AG20443 (cell line): Measurements from ENCODE around the gene ZNF786.
"Not testable (repeated sequence)": the region's sequence is repeated elsewhere in the genome, so short reads cannot be mapped to it uniquely, and the experiment has no call there.

Experiments
- DNase-seq: peaks from one replicate; pipeline ENCODE4 v3.0.0; 2012; ENCODE audit warnings: low spot score, mixed read lengths

Gene ZNF786, protein sequence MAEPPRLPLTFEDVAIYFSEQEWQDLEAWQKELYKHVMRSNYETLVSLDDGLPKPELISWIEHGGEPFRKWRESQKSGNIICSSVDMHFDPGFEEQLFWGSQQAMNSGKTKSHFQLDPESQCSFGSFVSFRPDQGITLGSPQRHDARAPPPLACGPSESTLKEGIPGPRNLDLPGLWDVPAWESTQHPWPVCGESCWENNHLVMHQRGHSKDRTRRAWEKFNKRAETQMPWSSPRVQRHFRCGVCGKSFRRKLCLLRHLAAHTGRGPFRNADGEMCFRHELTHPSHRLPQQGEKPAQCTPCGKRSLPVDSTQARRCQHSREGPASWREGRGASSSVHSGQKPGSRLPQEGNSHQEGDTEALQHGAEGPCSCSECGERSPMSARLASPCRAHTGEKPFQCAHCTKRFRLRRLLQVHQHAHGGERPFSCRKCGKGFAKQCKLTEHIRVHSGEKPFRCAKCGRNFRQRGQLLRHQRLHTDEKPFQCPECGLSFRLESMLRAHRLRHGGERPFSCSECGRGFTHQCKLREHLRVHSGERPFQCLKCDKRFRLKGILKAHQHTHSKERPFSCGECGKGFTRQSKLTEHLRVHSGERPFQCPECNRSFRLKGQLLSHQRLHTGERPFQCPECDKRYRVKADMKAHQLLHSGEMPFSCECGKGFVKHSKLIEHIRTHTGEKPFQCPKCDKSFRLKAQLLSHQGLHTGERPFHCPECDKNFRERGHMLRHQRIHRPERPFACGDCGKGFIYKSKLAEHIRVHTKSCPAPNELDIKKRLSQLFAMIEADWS

DNA sequence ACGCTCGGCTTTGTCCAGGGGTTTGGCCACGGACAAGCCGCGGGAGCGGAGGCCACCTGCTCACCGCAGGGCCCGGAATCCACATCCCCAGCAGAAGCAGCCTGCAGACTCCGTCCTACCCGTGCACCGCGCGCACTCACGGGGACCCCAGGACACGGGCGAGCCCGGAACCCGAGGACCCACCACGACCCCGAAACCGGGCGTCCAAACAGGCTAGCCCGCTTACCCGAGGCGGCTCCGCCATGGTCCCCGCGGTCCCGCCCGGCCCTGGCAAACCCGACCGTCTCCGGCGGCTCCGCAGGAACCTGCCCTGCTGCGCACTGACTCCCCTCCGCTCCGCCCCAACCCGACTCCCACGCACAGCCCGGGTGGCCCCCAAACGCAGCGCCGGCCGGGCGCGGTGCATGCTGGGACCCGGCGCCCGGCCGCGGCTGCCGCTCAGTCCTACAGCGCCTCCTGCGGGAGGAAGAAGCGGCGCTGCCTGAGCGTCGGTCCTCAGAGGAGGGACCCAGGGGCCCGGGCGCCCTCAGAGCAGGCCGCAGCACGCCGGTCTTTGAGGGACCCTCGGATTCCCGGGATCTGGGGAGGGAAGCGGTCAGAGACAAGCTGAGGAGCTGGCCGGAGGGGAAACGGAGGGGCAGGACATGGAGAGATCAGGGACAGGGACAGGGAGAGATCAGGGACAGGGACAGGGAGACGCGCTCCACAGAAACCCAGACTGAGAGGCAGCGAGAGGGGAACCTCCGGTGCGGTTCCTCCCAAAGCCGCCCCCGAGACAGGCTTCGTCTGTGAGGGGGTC lies at the start of gene ZNF786:
ZNF786 (minus strand) TSS at position 322 of the 799 bp plus-strand sequence; CDS start at position 244, 78 bp downstream.
- peak; percentile 97 for DNase-seq

DNA sequence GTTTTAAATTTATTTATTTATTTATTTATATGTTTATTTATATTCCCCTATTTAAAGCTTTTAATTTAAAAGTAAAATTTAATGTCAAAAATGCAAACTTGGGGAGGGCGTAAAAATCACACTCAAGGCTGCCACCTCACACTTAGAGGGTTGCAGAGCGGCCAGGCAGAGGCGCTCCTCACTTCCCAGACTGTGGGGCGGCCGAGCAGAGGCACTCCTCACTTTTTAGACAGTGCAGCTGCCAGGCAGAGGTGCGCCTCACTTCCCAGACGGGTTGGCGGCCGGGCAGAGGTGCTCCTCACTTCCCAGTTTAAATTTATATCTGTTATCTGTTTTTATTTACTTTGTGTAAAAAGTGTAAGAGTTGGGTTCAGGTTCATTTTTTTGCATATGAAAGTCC lies 45.6 kb upstream of the ZNF786 start:
- DNase-seq = no peak

DNA sequence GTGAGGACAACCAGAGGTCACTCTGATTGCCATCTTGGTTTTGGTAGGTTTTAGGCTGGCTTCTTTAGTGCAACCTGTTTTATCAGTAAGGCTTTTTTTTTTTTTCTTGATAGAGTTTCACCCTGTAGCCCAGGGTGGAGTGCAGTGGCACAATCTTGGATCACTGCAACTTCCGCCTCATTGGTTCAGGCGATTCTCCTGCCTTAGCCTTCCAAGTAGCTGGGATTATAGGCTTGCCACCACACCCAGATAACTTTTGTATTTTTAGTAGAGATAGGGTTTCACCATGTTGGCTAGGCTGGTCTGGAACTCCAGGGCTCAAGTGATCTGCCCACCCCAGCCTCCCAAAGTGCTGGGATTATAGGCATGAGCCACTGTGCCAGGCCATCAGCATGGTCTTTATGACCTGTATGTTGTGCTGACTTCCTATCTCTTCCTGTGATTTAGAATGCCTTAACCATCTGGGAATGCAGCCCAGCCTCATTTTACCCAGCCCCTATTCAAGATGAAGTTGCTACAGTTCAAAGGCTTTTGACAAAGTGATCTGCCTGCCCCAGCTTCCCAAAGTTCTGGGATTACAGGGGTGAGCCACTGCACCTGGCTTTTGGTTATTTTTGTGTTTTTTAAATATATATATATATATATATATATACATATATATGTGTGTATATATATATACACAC lies 42.7 kb upstream of the ZNF786 start:
- no peak for DNase-seq

DNA sequence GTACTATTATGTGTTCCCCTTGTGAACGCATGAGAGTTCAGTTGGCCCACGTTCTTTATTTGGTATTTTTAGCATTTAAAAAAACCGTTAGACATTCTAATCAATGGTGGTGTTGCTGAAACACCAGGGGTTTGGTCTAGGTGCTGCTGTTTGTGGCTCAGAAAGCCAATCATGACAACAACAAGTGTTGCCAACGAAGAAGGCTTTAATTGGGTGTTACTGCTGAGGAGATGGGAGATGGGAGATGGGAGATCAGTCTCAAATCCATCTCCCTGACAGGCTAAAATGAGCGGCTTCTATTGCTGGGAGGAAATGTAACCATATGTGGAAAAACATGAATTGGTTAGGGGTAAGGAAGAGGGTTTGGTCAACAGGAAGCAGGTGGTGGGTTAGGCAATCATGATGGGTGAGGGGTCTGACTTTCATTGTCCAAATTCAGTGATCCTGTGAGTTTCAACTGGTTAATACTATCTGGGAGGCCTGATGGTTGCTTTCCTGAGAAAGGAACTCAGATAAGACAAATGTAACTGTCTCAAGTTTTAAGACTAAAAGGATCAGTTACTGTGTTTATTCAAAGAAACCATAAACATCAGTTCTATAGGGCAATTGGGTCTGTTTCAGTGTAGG lies 40.2 kb upstream of the ZNF786 start:
- no peak for DNase-seq

DNA sequence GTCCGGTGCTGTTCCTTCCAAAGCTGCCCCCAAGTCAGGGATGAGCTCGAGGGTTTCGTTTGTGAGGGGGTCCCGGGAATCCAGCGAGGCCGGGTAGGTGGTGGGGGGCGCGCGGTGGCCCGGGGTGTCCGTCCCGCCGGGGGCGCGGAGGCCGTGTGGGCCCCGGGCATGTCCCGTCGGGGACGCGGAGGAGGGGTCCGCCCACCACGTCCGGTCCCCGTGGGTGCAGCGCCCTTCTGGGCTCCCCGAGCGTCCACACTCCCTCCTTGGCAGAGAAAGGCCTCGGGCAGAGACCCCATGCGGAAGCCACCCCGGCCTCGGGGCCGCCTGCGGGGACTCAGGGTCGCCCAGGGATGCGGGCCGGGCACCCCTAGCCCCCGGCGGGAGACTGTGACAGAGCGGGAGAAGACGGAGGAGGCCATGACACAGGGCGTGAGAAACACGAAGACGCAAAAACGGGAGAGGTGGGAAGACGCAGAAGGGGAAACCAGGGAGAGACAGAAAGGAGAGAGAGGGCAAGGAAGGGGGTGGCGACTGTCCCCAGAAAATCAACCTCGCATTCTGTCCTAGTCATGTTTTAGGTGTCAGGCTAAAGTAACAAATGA lies 36.2 kb upstream of the ZNF786 start:
- DNase-seq = peak; percentile 62

DNA sequence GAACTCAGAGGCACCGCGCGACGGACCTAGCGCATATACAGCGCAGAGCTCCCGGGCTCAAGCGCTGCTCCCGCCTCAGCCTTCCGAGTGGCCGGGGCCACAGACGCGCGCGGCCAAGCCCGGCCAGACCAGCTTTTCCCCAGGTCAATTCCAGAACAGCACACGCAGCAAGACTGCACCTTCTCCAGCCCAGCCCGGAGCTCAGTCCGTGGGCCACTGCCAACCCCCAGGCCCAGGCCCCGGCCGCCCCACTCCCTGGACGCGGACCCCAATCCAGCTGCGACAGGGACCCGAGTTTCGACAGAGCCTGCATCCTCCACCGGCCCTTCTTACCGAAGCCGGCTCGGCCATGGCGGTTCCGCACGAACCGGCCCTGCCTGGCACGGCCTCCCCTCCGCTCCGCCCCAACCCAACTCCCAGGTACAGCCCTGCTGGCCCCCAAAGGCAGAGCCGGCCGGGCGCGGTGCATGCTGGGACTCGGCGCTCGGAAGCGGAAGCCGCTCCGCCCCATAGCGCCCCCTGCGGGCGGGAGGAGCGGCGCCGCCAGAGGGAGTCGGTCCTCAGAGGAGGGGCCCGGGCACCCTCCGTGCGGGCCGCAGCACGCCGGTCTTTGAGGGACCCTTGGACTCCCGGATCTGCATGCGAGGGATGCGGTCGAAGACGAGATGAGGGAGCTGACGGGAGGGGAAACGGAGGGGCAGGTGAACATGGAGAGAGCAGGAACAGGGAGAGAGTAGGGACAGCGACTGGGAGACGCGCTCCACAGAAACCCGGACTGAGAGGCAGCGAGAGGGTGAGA lies 35.5 kb upstream of the ZNF786 start, which contains the start of gene ZNF425:
ZNF425 (minus strand) TSS at position 462 of the 799 bp plus-strand sequence; CDS start at position 351, 111 bp downstream.
- peak; percentile 98 for DNase-seq

DNA sequence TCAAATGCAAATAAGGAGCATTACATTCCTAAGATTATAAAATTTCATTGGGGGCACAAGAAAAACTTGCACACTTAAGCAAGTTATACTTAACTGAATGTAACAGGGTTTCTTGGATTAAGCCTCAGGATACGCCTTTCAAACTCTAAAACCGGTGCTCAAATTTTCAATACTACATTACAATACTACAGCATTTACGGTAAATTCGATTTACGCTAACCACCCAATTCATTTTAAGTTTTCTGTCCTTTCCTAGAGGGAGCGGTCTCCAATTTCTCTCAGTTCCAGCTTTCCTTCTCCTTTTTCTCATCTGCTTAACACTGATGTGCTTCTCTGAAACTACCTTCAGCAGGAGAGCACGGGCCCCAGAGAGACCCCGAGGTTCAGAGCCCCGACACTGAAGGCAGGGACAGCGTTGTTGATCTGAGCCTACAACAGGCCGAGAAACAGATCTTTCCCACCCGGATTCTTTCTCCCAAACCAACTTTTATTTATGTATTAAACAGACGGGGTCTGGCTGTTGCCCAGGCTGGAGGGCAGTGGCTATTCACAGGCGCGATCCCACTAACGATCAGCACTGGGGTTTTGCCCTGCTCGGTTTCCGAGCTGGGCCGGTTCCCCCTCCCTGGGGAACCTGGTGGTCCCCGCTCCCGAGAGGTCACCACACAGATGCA lies 34.8 kb upstream of the ZNF786 start:
- DNase-seq = no peak

DNA sequence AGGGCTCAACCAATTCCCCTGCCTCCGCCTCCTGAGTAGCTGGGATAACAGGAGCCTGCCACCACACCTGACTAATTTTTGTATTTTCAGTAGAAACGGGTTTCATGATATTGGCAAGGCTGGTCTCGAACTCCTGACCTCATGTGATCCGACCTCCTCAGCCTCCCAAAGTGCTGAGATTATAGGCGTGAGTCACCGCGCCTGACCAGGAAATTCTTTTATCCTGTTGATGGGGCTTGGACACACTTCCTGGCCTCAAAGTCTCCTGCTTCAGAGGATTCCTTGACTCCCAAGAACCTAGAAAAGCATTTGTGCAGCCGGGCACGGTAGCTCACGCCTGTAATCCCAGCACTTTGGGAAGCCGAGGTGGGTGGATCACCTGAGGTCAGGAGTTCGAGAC lies 19.5 kb upstream of the ZNF786 start:
- DNase-seq = no peak

DNA sequence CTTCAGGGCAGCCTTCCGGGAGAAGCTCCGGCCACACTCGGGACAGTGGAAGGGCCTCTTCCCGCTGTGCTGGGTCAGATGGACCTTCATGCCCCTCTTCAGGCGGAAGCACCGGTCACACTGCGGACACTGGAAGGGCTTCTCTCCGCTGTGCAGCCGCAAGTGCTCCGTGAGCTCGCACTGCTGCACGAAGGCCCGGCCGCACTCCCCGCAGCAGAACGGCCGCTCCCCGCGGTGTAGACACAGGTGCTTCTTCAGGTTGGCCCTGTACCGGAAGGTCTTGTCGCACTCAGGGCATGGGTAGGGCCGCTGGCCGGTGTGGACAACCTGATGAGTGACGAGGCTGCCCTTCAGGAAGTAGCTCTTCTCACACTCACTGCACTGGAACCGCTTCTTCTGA lies 14.2 kb upstream of the ZNF786 start:
- DNase-seq = no peak

DNA sequence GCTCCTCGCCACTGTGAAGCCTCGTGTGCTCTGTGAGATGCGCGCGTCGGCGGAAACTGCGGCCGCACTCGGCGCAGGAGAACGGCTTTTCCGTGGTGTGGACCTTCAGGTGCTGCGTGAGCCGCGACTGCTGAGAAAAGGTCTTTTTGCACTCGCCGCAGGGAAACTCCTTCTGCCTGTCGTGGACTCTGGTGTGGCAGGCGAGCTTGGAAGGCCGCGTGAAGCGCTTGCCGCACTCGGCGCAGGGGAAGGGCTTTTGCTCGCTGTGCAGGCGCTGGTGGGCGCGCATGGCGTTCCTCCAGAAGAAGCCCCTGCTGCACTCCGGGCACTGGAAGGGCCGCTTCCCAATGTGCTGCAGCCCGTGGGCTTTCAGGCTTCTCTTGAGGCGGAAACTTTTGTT lies 13.7 kb upstream of the ZNF786 start:
- DNase-seq = no peak

DNA sequence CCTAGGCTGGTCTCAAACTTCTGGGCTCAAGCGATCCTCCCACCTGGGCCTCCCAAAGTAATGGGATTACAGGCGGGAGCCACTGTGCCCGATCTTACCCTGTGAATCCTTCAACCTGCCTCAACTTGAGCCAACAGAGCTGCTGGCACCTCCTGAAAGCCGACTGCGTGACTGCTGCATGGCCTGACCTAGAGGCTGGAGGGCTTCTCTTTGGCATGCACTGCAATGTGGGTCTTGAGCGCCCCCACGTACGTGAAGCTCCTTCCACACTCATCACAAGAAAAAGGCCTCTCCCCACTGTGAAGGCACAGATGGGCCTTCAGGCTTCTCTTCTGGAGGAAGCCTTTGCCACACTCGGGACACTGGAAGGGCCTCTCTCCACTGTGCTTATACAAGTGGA lies 12.9 kb upstream of the ZNF786 start:
- no peak for DNase-seq

DNA sequence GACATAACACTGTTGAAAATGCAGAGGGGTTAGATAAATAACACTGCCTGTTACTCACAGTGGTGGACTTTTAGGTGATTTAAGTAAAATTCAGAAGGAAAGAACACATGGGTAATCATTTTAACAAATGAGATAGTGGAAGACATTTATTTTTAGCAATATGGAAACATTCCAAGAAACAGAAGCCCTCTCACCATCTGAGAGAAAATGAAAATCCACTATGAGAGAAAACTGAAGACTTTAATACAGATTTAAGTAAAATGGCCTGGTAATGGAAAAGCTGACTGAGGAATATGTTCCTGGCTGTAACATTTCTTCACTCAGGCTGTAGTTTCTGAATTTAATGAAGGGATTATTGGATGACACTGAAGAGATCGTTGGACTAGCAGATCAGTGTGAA lies 12.1 kb upstream of the ZNF786 start:
- DNase-seq = no peak

DNA sequence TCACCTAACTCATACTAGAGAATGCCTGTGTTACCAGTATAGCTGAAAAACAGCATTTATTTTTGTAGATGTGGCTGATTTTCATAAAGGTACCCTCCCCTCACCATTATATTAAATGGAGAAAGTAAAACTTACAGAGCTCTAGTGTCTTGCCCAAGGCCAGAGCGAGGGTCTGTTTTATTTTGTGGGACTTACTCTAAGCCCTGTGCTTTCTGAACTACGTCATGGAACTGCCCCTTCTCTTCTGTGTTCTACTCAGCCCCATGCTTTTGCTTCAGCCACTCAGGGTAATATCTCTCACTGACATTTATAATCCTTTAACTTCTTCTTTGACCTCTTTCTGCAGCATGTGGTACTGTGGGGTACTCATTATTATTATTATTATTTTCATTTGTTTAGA lies 10.3 kb upstream of the ZNF786 start:
- no peak for DNase-seq

DNA sequence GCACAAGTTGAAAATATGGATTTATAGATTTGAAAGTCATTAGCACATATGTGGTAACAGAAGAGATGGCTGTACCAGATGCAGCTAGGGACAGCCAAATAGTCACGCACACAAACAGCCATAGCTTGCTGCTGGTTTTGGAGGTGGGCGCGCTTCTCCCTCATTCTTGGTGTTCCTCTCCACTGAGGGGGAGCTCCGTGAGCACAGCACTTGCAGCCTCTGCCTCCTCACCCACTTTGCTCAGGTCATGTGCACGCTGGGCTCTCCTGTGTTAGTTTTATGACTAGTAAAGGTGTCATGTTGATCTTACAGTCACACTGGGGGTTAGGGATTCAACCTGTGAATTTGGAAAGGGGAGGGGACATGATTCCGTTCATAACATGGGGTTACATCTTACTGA lies 8.5 kb upstream of the ZNF786 start:
- no peak for DNase-seq

DNA sequence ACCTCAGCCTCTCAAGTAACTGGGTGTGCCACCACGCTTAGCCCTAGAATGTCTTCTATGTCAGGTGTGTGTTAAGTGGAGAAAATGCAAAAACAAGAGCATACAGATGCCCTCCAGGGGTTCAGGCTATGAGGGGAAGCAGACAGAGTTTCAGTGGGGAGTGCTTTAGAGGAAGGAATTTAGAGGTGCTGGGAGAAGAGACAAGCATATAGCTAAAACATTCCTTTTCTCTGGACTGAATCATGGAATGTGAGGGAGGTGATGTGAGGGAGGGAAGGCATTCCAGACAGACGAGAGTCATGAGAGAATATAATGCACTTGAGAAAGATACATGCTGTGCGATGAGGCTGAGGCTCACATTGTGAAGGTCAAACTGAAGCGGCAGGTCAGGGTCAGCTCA lies 6.6 kb upstream of the ZNF786 start:
- no peak for DNase-seq

DNA sequence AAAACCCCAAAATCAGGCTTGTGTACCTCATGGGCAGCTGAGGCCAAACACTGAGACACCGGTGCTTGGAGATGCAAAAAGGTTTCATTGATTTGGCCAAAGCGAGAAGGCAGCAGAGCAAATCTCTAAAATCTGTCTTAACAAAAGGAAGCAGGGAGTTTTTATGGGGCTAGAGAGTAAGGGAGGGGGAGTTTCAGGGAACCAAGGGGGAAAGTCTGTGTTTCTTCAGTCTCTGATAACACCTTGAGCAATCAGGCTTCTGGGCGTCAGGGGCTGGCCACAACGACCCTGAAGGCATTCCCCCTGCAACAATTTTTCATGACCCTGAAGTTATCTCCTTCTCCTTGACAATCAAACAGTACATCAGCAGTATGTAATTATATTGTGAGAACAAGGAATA lies 2.7 kb upstream of the ZNF786 start:
- no peak for DNase-seq

DNA sequence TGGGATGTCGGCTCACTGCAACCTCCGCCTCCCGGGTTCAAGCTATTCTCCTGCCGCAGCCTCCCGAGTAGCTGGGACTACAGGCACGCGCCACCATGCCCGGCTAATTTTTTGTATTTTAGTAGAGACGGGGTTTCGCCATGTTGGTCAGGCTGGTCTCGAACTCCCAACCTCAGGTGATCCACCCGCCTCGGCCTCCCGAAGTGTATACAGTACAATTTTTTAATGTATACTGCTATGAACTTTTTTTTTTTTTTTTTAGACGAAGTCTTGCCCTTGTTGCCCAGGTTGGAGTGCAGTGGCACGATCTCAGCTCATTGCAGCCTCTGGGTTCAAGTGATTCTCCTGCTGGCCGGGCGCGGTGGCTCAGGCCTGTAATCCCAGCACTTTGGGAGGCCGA lies 1.7 kb upstream of the ZNF786 start:
- not testable (repeated sequence) for DNase-seq

DNA sequence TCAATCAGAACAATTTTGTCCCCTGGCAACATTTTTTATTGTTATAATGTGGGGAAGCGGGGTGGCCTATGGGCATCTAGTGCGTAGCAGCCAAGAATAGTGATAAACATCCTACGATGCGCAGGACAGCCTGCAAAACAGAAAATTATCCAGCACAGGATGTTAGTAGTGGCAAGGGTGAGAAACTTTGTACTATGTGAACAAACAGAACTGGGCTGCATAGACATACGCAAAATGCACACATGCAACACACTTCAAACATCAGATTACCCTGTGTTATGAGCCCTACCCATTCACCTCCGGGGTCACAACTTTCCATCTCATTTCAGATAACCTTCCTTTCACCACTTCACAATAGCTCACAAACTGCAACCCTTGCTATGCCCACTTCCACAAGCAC lies 3.1 kb downstream of the ZNF786 start:
- no peak for DNase-seq

DNA sequence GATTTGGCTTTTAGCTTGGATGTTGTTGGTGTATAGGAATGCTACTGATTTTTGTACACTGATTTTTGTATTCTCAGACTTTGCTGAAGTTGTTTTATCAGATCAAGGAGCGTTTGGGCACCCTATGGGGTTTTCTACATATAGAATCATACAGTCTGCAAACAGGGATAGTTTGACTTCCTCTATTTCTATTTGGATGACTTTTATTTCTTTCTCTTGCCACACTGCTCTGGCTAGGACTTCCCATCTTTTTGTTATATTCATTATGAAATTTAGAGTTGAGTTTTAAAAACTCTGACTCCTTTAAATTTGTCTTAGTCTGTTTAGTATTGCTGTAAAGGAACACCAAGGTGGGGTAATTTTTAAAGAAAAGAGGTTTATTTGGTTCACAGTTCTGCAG lies 4.7 kb downstream of the ZNF786 start:
- no peak for DNase-seq

DNA sequence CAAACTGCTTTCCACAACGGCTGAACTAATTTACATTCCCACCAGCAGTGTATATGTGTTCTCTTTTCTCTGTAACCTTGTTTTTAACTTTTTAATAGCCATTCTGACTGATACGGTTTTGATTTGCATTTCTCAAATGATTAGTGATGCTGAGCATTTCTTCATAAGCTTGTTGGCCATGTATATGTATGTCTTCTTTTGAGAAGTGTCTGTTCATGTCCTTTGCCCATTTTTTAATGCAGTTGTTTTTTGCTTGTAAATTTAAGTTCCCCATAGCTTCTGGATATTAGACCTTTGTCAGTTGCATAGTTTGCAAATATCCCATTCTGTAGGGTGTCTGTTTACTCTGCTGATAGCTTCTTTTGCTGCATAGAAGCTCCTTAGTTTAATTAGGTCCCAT lies 6.1 kb downstream of the ZNF786 start:
- no peak for DNase-seq
